Stimulated activated memory B cell treated with anti-CD40 and anti-IgM and Interleukin-4, amounts not matched to agents 10 μg/mL and 1 μg/mL and 100 μg/mL, for 72 hours (primary cell): Measurements from ENCODE around the gene UNC5A.
"Not testable (repeated sequence)": the region's sequence is repeated elsewhere in the genome, so short reads cannot be mapped to it uniquely, and the experiment has no call there.

Experiments
- ATAC-seq: fragments of 150-1000 bp; cut with Tn5 transposase; 2 replicates; pipeline ENCODE4 v1.10.0; 2021
- H3K27ac Mint-ChIP-seq: one replicate; pipeline ENCODE4 v1.8.0; 2022; ENCODE audit warnings: mild to moderate bottlenecking, mixed read lengths
- H3K27me3 Mint-ChIP-seq: one replicate; pipeline ENCODE4 v1.8.0; 2022; ENCODE audit warnings: mixed read lengths
- H3K36me3 Mint-ChIP-seq: one replicate; pipeline ENCODE4 v1.8.0; 2022; ENCODE audit warnings: mixed read lengths
- H3K4me1 Mint-ChIP-seq: one replicate; pipeline ENCODE4 v1.8.0; 2022; ENCODE audit warnings: mixed read lengths
- H3K4me3 Mint-ChIP-seq: one replicate; pipeline ENCODE4 v1.8.0; 2022; ENCODE audit warnings: mild to moderate bottlenecking, moderate library complexity, mixed read lengths
- H3K9me3 Mint-ChIP-seq: one replicate; pipeline ENCODE4 v1.8.0; 2022; ENCODE audit warnings: mixed read lengths

UNC5A gene

GRCh38 chr5:176866707-176867310, 56.5 kb downstream of the UNC5A start:
- Mint-ChIP-seq H3K4me1 (peaks cover 15% of the 10 kb centered on the region), H3K27me3 (peaks cover 58% of the 10 kb centered on the region), H3K36me3 (no peaks in the 10 kb centered on the region), H3K4me3 (no peak overlapping the region), H3K9me3 (peaks cover 3% of the 10 kb centered on the region), H3K27ac (no peak overlapping the region)
- ATAC-seq: no peak

GRCh38 chr5:176868126-176868525, 57.8 kb downstream of the UNC5A start:
- Mint-ChIP-seq H3K36me3 (no peaks in the 10 kb centered on the region), H3K9me3 (peaks cover 12% of the 10 kb centered on the region), H3K27ac (no peak overlapping the region), H3K27me3 (peaks cover 46% of the 10 kb centered on the region), H3K4me3 (no peak overlapping the region), H3K4me1 (peaks cover 11% of the 10 kb centered on the region)
- no peak for ATAC-seq

- peaks cover 16% of the 10 kb centered on the region for H3K4me1 Mint-ChIP-seq
- no peaks in the 10 kb centered on the region for H3K36me3 Mint-ChIP-seq
- peaks cover 40% of the 10 kb centered on the region for H3K27me3 Mint-ChIP-seq
- H3K4me3 Mint-ChIP-seq: no peak overlapping the region
- H3K27ac Mint-ChIP-seq: no peak overlapping the region
- peaks cover 15% of the 10 kb centered on the region for H3K9me3 Mint-ChIP-seq
- no peak for ATAC-seq
These were observed 58.4 kb downstream of the UNC5A start for GRCh38 chr5:176868731-176869130.

GRCh38 chr5:176869501-176870109, 59.2 kb downstream of the UNC5A start:
- Mint-ChIP-seq H3K9me3 (peaks cover 15% of the 10 kb centered on the region), H3K36me3 (no peaks in the 10 kb centered on the region), H3K4me1 (peaks cover 19% of the 10 kb centered on the region), H3K4me3 (no peak overlapping the region), H3K27ac (no peak overlapping the region), H3K27me3 (peaks cover 31% of the 10 kb centered on the region)
- peak; percentile 39 for ATAC-seq

- Mint-ChIP-seq H3K27me3 (peaks cover 31% of the 10 kb centered on the region), H3K4me3 (no peak overlapping the region), H3K4me1 (peaks cover 19% of the 10 kb centered on the region), H3K27ac (no peak overlapping the region), H3K9me3 (peaks cover 15% of the 10 kb centered on the region), H3K36me3 (no peaks in the 10 kb centered on the region)
- ATAC-seq: no peak
These were observed 59.8 kb downstream of the UNC5A start for GRCh38 chr5:176870110-176870591.

- not testable (repeated sequence) for H3K36me3 Mint-ChIP-seq, H3K27ac Mint-ChIP-seq, H3K4me3 Mint-ChIP-seq, ATAC-seq
- Mint-ChIP-seq H3K4me1 (peaks cover 19% of the 10 kb centered on the region), H3K27me3 (peaks cover 31% of the 10 kb centered on the region), H3K9me3 (peaks cover 15% of the 10 kb centered on the region)
These were observed 60.3 kb downstream of the UNC5A start for GRCh38 chr5:176870644-176871043.

GRCh38 chr5:176872586-176872985, 62.2 kb downstream of the UNC5A start:
- Mint-ChIP-seq H3K9me3 (peaks cover 15% of the 10 kb centered on the region), H3K4me1 (peaks cover 19% of the 10 kb centered on the region), H3K27ac (peak overlapping the region; percentile 16), H3K27me3 (peaks cover 28% of the 10 kb centered on the region)
- H3K36me3 Mint-ChIP-seq, H3K4me3 Mint-ChIP-seq, ATAC-seq: not testable (repeated sequence)

GRCh38 chr5:176873011-176873410, 62.7 kb downstream of the UNC5A start:
- peaks cover 31% of the 10 kb centered on the region for H3K27me3 Mint-ChIP-seq
- H3K36me3 Mint-ChIP-seq, ATAC-seq, H3K4me3 Mint-ChIP-seq: not testable (repeated sequence)
- peaks cover 15% of the 10 kb centered on the region for H3K9me3 Mint-ChIP-seq
- H3K27ac Mint-ChIP-seq: peak overlapping the region; percentile 16
- H3K4me1 Mint-ChIP-seq: peaks cover 19% of the 10 kb centered on the region

- H3K4me3 Mint-ChIP-seq: no peak overlapping the region
- peaks cover 19% of the 10 kb centered on the region for H3K4me1 Mint-ChIP-seq
- peaks cover 37% of the 10 kb centered on the region for H3K27me3 Mint-ChIP-seq
- peak overlapping the region; percentile 16 for H3K27ac Mint-ChIP-seq
- peaks cover 15% of the 10 kb centered on the region for H3K9me3 Mint-ChIP-seq
- H3K36me3 Mint-ChIP-seq: no peaks in the 10 kb centered on the region
- no peak for ATAC-seq
These were observed 63.3 kb downstream of the UNC5A start for GRCh38 chr5:176873541-176874172.

- Mint-ChIP-seq H3K4me3 (no peak overlapping the region), H3K9me3 (peaks cover 15% of the 10 kb centered on the region)
These were observed 63.9 kb downstream of the UNC5A start for GRCh38 chr5:176874198-176874780.

GRCh38 chr5:176875014-176875550, 64.7 kb downstream of the UNC5A start:
- peaks cover 49% of the 10 kb centered on the region for H3K27me3 Mint-ChIP-seq
- H3K27ac Mint-ChIP-seq: no peak overlapping the region
- H3K4me1 Mint-ChIP-seq: peaks cover 19% of the 10 kb centered on the region
- no peak for ATAC-seq
- H3K36me3 Mint-ChIP-seq: no peaks in the 10 kb centered on the region
- H3K9me3 Mint-ChIP-seq: peaks cover 15% of the 10 kb centered on the region
- H3K4me3 Mint-ChIP-seq: no peak overlapping the region

More at GRCh38 chr5:176874198-176874780, 63.9 kb downstream of the UNC5A start:
- Mint-ChIP-seq H3K4me1 (peaks cover 19% of the 10 kb centered on the region), H3K27me3 (peaks cover 43% of the 10 kb centered on the region), H3K36me3 (no peaks in the 10 kb centered on the region), H3K27ac (no peak overlapping the region)
- no peak for ATAC-seq

- H3K4me1 Mint-ChIP-seq: peaks cover 14% of the 10 kb centered on the region
- no peak overlapping the region for H3K4me3 Mint-ChIP-seq
- H3K27me3 Mint-ChIP-seq: peaks cover 54% of the 10 kb centered on the region
- H3K36me3 Mint-ChIP-seq: no peaks in the 10 kb centered on the region
- H3K9me3 Mint-ChIP-seq: peaks cover 11% of the 10 kb centered on the region
- ATAC-seq: no peak
- no peak overlapping the region for H3K27ac Mint-ChIP-seq
These were observed 65.6 kb downstream of the UNC5A start for GRCh38 chr5:176875783-176876505.

- H3K27me3 Mint-ChIP-seq: peaks cover 62% of the 10 kb centered on the region
- no peak for ATAC-seq
- H3K36me3 Mint-ChIP-seq: no peaks in the 10 kb centered on the region
- H3K4me1 Mint-ChIP-seq: peaks cover 14% of the 10 kb centered on the region
- H3K4me3 Mint-ChIP-seq: no peak overlapping the region
- H3K27ac Mint-ChIP-seq: no peak overlapping the region
- peaks cover 11% of the 10 kb centered on the region for H3K9me3 Mint-ChIP-seq
These were observed 66.4 kb downstream of the UNC5A start for GRCh38 chr5:176876506-176877431.

- no peak for ATAC-seq
- H3K36me3 Mint-ChIP-seq: no peaks in the 10 kb centered on the region
- no peak overlapping the region for H3K27ac Mint-ChIP-seq
- peaks cover 12% of the 10 kb centered on the region for H3K4me1 Mint-ChIP-seq
- H3K9me3 Mint-ChIP-seq: peaks cover 5% of the 10 kb centered on the region
- H3K4me3 Mint-ChIP-seq: no peak overlapping the region
- H3K27me3 Mint-ChIP-seq: peaks cover 62% of the 10 kb centered on the region
These were observed 67.5 kb downstream of the UNC5A start for GRCh38 chr5:176877793-176878331.
